Caco-2 (cell line): ENCODE data around the gene SEC22A. TPM values are rescaled to one million over a fixed set of nuclear protein-coding genes. Genes with fewer than 3 reads are reported as not detected.

ENCODE experiments used
- BruUV-seq: library from RNA; stranded (reverse); fragments of 400-500 nt; replicated peaks from 2 replicates; lab custom pipeline; 2021; lab: Mats Ljungman, UMichigan
- CTCF ChIA-PET: fragments of 300-600 bp; sonication (Branson Sonifier 250); formaldehyde crosslinking; loops from one replicate; lab custom pipeline; 2022; ENCODE audit warnings: antibody characterized with exemption; lab: Charles Lee
- POLR2A ChIA-PET: fragments of 300-600 bp; sonication (Branson Sonifier 250); formaldehyde crosslinking; loops from one replicate; lab custom pipeline; 2022; ENCODE audit warnings: antibody characterized with exemption; lab: Charles Lee
- DNase-seq, 2 experiments: peaks; one replicate each; pipeline versions ENCODE4 v3.0.0 to v3.0.0-alpha.2; 2020 to 2022
- H3K27me3 ChIP-seq: replicated peaks from 2 replicates; pipeline ENCODE4 v1.6.0; 2011; ENCODE audit warnings: low read length; ENCODE audit not compliant: control insufficient read depth, insufficient read depth
- H3K36me3 ChIP-seq: 2 replicates; pipeline ENCODE4 v1.5.1; 2011; ENCODE audit warnings: low read length; ENCODE audit not compliant: control insufficient read depth, insufficient read depth
- H3K4me1 ChIP-seq: fragments of 250-450 bp; sonication (Bioruptor Pico); 2 replicates; pipeline ENCODE4 v1.5.1; 2020; ENCODE audit warnings: mild to moderate bottlenecking
- H3K4me3 ChIP-seq: 2 replicates; pipeline ENCODE4 v1.5.1; 2011; ENCODE audit warnings: low read depth, mild to moderate bottlenecking, control low read depth, low read length
- H3K9me3 ChIP-seq: fragments of 250-450 bp; sonication (Bioruptor Pico); 2 replicates; pipeline ENCODE4 v1.5.1; 2020; ENCODE audit warnings: mild to moderate bottlenecking, moderate library complexity
- H3K27ac Mint-ChIP-seq: one replicate; pipeline ENCODE4 v1.8.0; 2022; ENCODE audit warnings: mixed read lengths; ENCODE audit not compliant: unreplicated experiment
- H3K27me3 Mint-ChIP-seq: one replicate; pipeline ENCODE4 v1.8.0; 2022; ENCODE audit warnings: mixed read lengths; ENCODE audit not compliant: insufficient read depth, unreplicated experiment
- H3K36me3 Mint-ChIP-seq: one replicate; pipeline ENCODE4 v1.8.0; 2022; ENCODE audit warnings: mild to moderate bottlenecking, mixed read lengths; ENCODE audit not compliant: insufficient read depth, unreplicated experiment
- H3K4me1 Mint-ChIP-seq: one replicate; pipeline ENCODE4 v1.8.0; 2022; ENCODE audit warnings: low read depth, mixed read lengths; ENCODE audit not compliant: unreplicated experiment
- H3K4me3 Mint-ChIP-seq: one replicate; pipeline ENCODE4 v1.8.0; 2022; ENCODE audit warnings: mild to moderate bottlenecking, moderate library complexity, mixed read lengths; ENCODE audit not compliant: unreplicated experiment
- H3K9me3 Mint-ChIP-seq: one replicate; pipeline ENCODE4 v1.8.0; 2022; ENCODE audit warnings: mixed read lengths; ENCODE audit not compliant: unreplicated experiment
- intact Hi-C: fragments of 100-400 bp; cut with micrococcal nuclease; formaldehyde crosslinking; loops from one replicate; pipeline ENCODE4 v1.10.0; 2022; ENCODE audit not compliant: unreplicated experiment
- total RNA-seq: library from RNA; stranded (reverse); gene quantifications from 2 replicates; pipeline ENCODE4 v1.2.3, GENCODE V29; 2022
- TF ChIP-seq, protein P1 (sequence below), 2 experiments: fragments of 200-600 bp in 1 of 2; IDR thresholded peaks; 1 replicate in 1 of 2; 2 replicates in 1 of 2; pipeline versions ENCODE4 v1.5.1 to v1.8.0; 2011 to 2022; ENCODE audit warnings: antibody characterized with exemption in 1 of 2, control low read depth in 1 of 2, inconsistent platforms in 1 of 2, low read depth in 1 of 2, low read length in 1 of 2, mild to moderate bottlenecking in 1 of 2, moderate library complexity in 1 of 2; ENCODE audit not compliant: insufficient read depth in 1 of 2, severe bottlenecking in 1 of 2, unreplicated experiment in 1 of 2

The SEC22A gene
- total RNA-seq, 1 experiment from 2014 or later, result 17.7 TPM

GRCh38 chr3:123278446-123278845 is 76.7 kb downstream of the SEC22A start:
- H3K4me1 Mint-ChIP-seq, result no peaks in the 10 kb centered on the region
- no peaks in the 10 kb centered on the region for H3K36me3 Mint-ChIP-seq
- H3K4me3 Mint-ChIP-seq, result no peak overlapping the region
- Histone ChIP-seq H3K9me3 (no peaks in the 10 kb centered on the region), H3K4me3 (no peak overlapping the region), H3K36me3 (no peaks in the 10 kb centered on the region), H3K4me1 (no peaks in the 10 kb centered on the region), H3K27me3 (no peaks in the 10 kb centered on the region)
- no TSS peak for BruUV-seq
- TF ChIP-seq, protein P1, sequence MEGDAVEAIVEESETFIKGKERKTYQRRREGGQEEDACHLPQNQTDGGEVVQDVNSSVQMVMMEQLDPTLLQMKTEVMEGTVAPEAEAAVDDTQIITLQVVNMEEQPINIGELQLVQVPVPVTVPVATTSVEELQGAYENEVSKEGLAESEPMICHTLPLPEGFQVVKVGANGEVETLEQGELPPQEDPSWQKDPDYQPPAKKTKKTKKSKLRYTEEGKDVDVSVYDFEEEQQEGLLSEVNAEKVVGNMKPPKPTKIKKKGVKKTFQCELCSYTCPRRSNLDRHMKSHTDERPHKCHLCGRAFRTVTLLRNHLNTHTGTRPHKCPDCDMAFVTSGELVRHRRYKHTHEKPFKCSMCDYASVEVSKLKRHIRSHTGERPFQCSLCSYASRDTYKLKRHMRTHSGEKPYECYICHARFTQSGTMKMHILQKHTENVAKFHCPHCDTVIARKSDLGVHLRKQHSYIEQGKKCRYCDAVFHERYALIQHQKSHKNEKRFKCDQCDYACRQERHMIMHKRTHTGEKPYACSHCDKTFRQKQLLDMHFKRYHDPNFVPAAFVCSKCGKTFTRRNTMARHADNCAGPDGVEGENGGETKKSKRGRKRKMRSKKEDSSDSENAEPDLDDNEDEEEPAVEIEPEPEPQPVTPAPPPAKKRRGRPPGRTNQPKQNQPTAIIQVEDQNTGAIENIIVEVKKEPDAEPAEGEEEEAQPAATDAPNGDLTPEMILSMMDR (IDR thresholded peaks at IDR 0.05; ENCODE audit: insufficient read depth in 1 of 2, low read depth in 1 of 2, low read length in 1 of 2, severe bottlenecking in 1 of 2, unreplicated experiment in 1 of 2), result no peak
- no peak overlapping the region for H3K27ac Mint-ChIP-seq
- intact Hi-C loops, result no loop called here
- CTCF ChIA-PET, result no interaction called here
- H3K27me3 Mint-ChIP-seq, result no peaks in the 10 kb centered on the region
- no peaks in the 10 kb centered on the region for H3K9me3 Mint-ChIP-seq
- DNase-seq, result no peak
- POLR2A ChIA-PET, result no interaction called here

- no peaks in the 10 kb centered on the region for H3K27me3 ChIP-seq
- H3K27me3 Mint-ChIP-seq, result no peaks in the 10 kb centered on the region
- no peaks in the 10 kb centered on the region for H3K9me3 ChIP-seq
- DNase-seq, result no peak
- POLR2A ChIA-PET, result no interaction called here
- CTCF ChIA-PET, result no interaction called here
- H3K4me1 ChIP-seq, result no peaks in the 10 kb centered on the region
- H3K4me1 Mint-ChIP-seq, result no peaks in the 10 kb centered on the region
- TF ChIP-seq, protein P1 (IDR thresholded peaks at IDR 0.05; ENCODE audit: insufficient read depth in 1 of 2, low read depth in 1 of 2, low read length in 1 of 2, severe bottlenecking in 1 of 2, unreplicated experiment in 1 of 2), result no peak
- no peaks in the 10 kb centered on the region for H3K36me3 Mint-ChIP-seq
- H3K9me3 Mint-ChIP-seq, result no peaks in the 10 kb centered on the region
- no TSS peak for BruUV-seq
- intact Hi-C loops, result no loop called here
- H3K4me3 ChIP-seq, result no peak overlapping the region
- no peak overlapping the region for H3K4me3 Mint-ChIP-seq
- H3K36me3 ChIP-seq, result no peaks in the 10 kb centered on the region
- no peak overlapping the region for H3K27ac Mint-ChIP-seq
Measured at GRCh38 chr3:123279121-123279520, 77.4 kb downstream of the SEC22A start.

DNA sequence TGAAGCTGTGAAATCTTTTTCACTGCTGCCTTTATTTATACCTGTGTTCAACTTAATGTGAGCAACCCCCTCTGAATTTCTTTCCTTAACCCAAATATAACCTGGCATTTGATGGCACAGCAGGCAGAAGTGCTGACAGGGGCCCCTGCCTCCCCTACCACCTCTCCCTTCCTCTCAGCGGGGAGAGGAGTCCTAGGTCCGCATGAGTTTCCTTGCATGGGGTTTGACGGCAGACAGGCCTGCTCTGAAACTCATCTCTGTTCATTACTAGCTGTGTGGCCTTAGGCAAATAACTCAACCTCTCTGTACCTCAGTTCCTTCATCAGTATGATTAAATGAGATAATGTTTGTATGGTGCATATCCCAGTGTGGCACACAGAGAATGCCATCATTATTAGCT is 79.7 kb downstream of the SEC22A start:
- DNase-seq, result no peak
- CTCF ChIA-PET, result no interaction called here
- no peaks in the 10 kb centered on the region for H3K9me3 ChIP-seq
- H3K4me1 ChIP-seq, result no peaks in the 10 kb centered on the region
- Mint-ChIP-seq H3K27me3 (no peaks in the 10 kb centered on the region), H3K36me3 (no peaks in the 10 kb centered on the region), H3K4me3 (no peak overlapping the region), H3K4me1 (no peaks in the 10 kb centered on the region), H3K27ac (no peak overlapping the region), H3K9me3 (no peaks in the 10 kb centered on the region)
- H3K27me3 ChIP-seq, result no peaks in the 10 kb centered on the region
- no peaks in the 10 kb centered on the region for H3K36me3 ChIP-seq
- intact Hi-C loops, result no loop called here
- POLR2A ChIA-PET, result no interaction called here
- no TSS peak for BruUV-seq
- TF ChIP-seq, protein P1 (IDR thresholded peaks at IDR 0.05; ENCODE audit: insufficient read depth in 1 of 2, low read depth in 1 of 2, low read length in 1 of 2, severe bottlenecking in 1 of 2, unreplicated experiment in 1 of 2), result no peak
- H3K4me3 ChIP-seq, result no peak overlapping the region
